Nucleus accumbens (tissue), 56 donors: ENCODE measurements around the gene SPRR2B.
"Not testable (repeated sequence)": the region's sequence is repeated elsewhere in the genome, so short reads cannot be mapped to it uniquely, and the experiment has no call there.

Experiments used
- DNase-seq, 56 donors: peaks; one replicate each; lab custom pipeline; 2025; lab: John Stamatoyannopoulos, UW

SPRR2B gene

GRCh38 chr1:153040950-153041631 lies 30.3 kb downstream of the SPRR2B start, which contains the start of gene SPRR2D:
TSS of gene SPRR2D (minus strand) at chr1:153041120. CDS start at chr1:153040346, 774 bp downstream.
- DNase-seq, result no peak

GRCh38 chr1:153035211-153035610 lies 36.2 kb downstream of the SPRR2B start:
- no peak for DNase-seq

GRCh38 chr1:153032677-153033308 lies 38.6 kb downstream of the SPRR2B start:
- DNase-seq, result peak in 25 of 56 donors; percentile 1 to 65 (median 9)

- DNase-seq, result no peak
These were observed 39.3 kb downstream of the SPRR2B start for GRCh38 chr1:153032073-153032472.

DNA sequence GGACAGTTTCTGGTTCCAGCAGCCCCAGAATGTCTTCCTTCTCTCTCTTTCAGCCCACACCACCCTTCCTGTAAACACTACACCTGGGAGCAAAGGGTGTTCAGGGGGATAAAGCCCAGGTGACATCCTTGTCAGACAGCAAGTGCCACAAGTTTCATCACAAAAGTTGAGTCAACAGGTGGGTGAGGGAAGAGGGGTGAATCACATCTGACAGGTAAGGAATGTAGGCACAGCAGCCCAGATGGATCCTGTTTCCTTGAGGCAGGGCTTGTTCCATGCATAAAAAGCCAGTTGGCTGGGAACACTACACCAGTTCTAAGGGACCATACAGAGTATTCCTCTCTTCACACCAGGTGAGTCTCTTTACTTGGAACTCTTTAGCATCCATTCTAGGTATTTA lies 40.5 kb downstream of the SPRR2B start, which contains the start of gene SPRR1B:
TSS of gene SPRR1B (plus strand) at position 309 of the 400 bp plus-strand sequence. CDS start 1,143 bp downstream, outside the sequence.
- DNase-seq, result no peak

DNA sequence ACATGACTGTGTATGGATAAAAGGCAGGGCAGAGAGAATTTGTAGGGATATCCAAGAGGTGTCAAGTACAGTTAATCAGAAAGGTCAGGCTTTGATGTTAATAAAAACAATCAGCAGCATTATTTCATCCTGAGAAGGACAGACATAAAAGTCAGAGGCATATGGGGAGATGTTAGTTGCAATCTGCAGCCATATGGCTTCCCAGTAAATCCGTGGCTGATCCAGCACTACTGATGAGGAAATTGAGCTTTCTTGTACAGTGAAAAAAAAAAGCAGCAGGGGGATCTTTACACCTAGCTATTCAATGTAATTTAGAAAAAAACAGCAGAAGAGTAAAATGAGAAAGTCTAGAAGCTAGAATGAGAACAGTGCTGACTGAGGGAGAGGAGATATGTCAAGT lies 42.6 kb downstream of the SPRR2B start:
- DNase-seq, result no peak

GRCh38 chr1:153025797-153026196 lies 45.6 kb downstream of the SPRR2B start:
- DNase-seq, result no peak

DNA sequence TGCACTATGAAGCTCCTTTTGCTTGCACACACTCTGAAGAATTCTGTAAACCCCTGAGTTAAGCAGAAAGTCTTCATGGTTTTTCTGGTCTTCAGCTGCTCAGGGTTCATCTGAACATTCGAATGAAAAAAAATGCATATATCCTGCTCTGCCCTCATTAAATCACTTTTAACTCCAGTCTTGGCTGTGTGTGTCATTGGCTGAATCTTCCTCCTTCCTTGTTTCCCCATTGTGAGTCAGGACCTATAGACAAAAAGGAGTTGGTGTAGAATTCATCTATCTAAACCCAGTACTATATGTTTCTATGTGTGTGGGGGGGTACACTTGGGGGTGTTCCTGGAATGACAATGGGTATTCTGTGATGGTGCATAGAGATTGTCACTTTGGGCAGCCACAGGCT lies 47.0 kb downstream of the SPRR2B start:
- DNase-seq, result no peak

DNA sequence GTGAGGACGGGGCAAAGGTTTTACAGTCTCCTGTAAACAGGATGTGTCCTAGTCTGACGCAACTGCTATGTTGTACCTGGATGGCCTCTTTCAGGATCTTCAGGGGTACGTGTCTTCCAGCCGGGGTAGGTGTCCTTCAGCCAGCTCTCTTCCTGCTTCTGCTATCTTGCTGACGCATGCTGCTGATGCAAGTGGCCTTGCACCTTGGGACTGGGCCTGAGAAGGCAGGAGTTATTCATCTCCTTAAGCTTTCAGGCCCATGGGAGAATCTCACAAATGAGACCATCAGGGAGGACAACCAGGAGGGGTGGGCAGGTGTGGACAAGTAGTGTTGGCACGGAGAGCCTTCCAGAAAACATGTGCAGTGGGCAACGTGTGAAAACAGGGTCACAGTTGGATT lies 48.3 kb downstream of the SPRR2B start:
- no peak for DNase-seq

- DNase-seq, result not testable (repeated sequence)
These were observed 49.1 kb downstream of the SPRR2B start for GRCh38 chr1:153022340-153022739.

GRCh38 chr1:153021829-153022228 lies 49.6 kb downstream of the SPRR2B start:
- DNase-seq, result not testable (repeated sequence)
